GM23338 (cell line): ENCODE measurements around the gene JAG1. TPM values are rescaled to one million over a fixed set of nuclear protein-coding genes. Genes with fewer than 3 reads are reported as not detected.

Experiments used
- ATAC-seq: fragments of 200-7000 bp; cut with Tn5 transposase; 3 replicates; pipeline ENCODE4 v1.9.1; 2020
- DNase-seq: peaks from one replicate; pipeline ENCODE4 v3.0.0-alpha.2; 2015; ENCODE audit warnings: low spot score
- H2AFZ ChIP-seq: fragments of 200-600 bp; sonication (generic); 2 replicates; pipeline ENCODE4 v1.8.0; 2016; ENCODE audit warnings: antibody characterized with exemption, mild to moderate bottlenecking, moderate library complexity
- H3F3A ChIP-seq: fragments of 200-600 bp; sonication (generic); replicated peaks from 2 replicates; pipeline ENCODE4 v1.8.0; 2017; ENCODE audit warnings: antibody characterized with exemption, mixed run types, low read depth
- H3K27ac ChIP-seq: fragments of 200-600 bp; sonication (generic); 2 replicates; pipeline ENCODE4 v1.6.1; 2016; ENCODE audit warnings: low read depth
- H3K27me3 ChIP-seq: fragments of 200-600 bp; sonication (generic); 2 replicates; pipeline ENCODE4 v1.8.0; 2016; ENCODE audit warnings: mild to moderate bottlenecking, mixed run types, moderate library complexity; ENCODE audit not compliant: insufficient read depth
- H3K36me3 ChIP-seq: fragments of 200-600 bp; sonication (generic); 2 replicates; pipeline ENCODE4 v1.8.0; 2016; ENCODE audit warnings: mild to moderate bottlenecking; ENCODE audit not compliant: insufficient read depth
- H3K4me1 ChIP-seq: fragments of 200-600 bp; sonication (generic); 2 replicates; pipeline ENCODE4 v1.8.0; 2016; ENCODE audit warnings: mild to moderate bottlenecking, moderate library complexity; ENCODE audit not compliant: insufficient read depth
- H3K4me2 ChIP-seq: fragments of 200-600 bp; sonication (generic); 2 replicates; pipeline ENCODE4 v1.7.1; 2017; ENCODE audit warnings: mixed run types
- H3K4me3 ChIP-seq: fragments of 200-600 bp; sonication (generic); 2 replicates; pipeline ENCODE4 v1.6.1; 2016; ENCODE audit warnings: mixed run types
- H3K79me2 ChIP-seq: fragments of 200-600 bp; sonication (generic); replicated peaks from 2 replicates; pipeline ENCODE4 v1.8.0; 2017; ENCODE audit warnings: mild to moderate bottlenecking; ENCODE audit not compliant: insufficient read depth
- H3K9me2 ChIP-seq: fragments of 200-600 bp; sonication (generic); 2 replicates; pipeline ENCODE4 v1.8.0; 2017; ENCODE audit not compliant: insufficient read depth
- H4K20me1 ChIP-seq: fragments of 200-600 bp; sonication (generic); replicated peaks from 2 replicates; pipeline ENCODE4 v1.8.0; 2017; ENCODE audit warnings: mild to moderate bottlenecking; ENCODE audit not compliant: insufficient read depth
- H3K27ac Mint-ChIP-seq: 2 replicates; pipeline ENCODE4 v1.8.0; 2020; ENCODE audit warnings: inconsistent platforms, mild to moderate bottlenecking, moderate library complexity, mixed read lengths
- H3K27me3 Mint-ChIP-seq: 3 replicates; pipeline ENCODE4 v1.8.0; 2022; ENCODE audit warnings: low read depth, mild to moderate bottlenecking, moderate library complexity, mixed read lengths, inconsistent platforms; ENCODE audit not compliant: insufficient read depth, poor library complexity
- H3K36me3 Mint-ChIP-seq: 3 replicates; pipeline ENCODE4 v1.8.0; 2021; ENCODE audit warnings: low read depth, mild to moderate bottlenecking, inconsistent platforms, moderate library complexity, mixed read lengths
- H3K4me1 Mint-ChIP-seq: 3 replicates; pipeline ENCODE4 v1.8.0; 2020; ENCODE audit warnings: mild to moderate bottlenecking, inconsistent platforms, mixed read lengths
- H3K4me3 Mint-ChIP-seq: 3 replicates; pipeline ENCODE4 v1.8.0; 2021; ENCODE audit warnings: moderate library complexity, mild to moderate bottlenecking, inconsistent platforms, mixed read lengths
- H3K9me3 Mint-ChIP-seq: 3 replicates; pipeline ENCODE4 v1.8.0; 2020; ENCODE audit warnings: moderate library complexity, mild to moderate bottlenecking, inconsistent platforms, mixed read lengths
- CREB1 ChIP-seq: fragments of 250-450 bp; sonication (Bioruptor Pico); IDR thresholded peaks from 2 replicates; pipeline ENCODE4 v1.5.0; 2020; ENCODE audit warnings: low read depth, mild to moderate bottlenecking, moderate library complexity
- CTCF ChIP-seq, 2 experiments: fragments of 200-600 bp in 1 of 2; sonication (generic) in 1 of 2; conservative IDR thresholded peaks; 2 replicates each; pipeline versions ENCODE4 v1.5.1 to v1.6.1; 2016 to 2017; ENCODE audit warnings: antibody characterized with exemption in 2 of 2, low read depth in 2 of 2, mild to moderate bottlenecking in 2 of 2, moderate library complexity in 1 of 2
- EZH2phosphoT487 ChIP-seq: fragments of 200-600 bp; sonication (generic); IDR thresholded peaks from one replicate; pipeline ENCODE4 v1.8.1; 2018; ENCODE audit warnings: antibody characterized with exemption; ENCODE audit not compliant: unreplicated experiment
- JUNB ChIP-seq: IDR thresholded peaks from one replicate; pipeline ENCODE4 v1.6.1; 2016; ENCODE audit warnings: antibody characterized with exemption; ENCODE audit not compliant: unreplicated experiment
- POLR2AphosphoS5 ChIP-seq: IDR thresholded peaks from 2 replicates; pipeline ENCODE4 v1.6.1; 2016; ENCODE audit warnings: antibody characterized with exemption, low read depth
- STAT1 ChIP-seq: IDR thresholded peaks from one replicate; pipeline ENCODE4 v1.6.1; 2016; ENCODE audit warnings: antibody characterized with exemption; ENCODE audit not compliant: unreplicated experiment
- ZNF331 ChIP-seq: fragments of 250-450 bp; sonication (Bioruptor Pico); IDR thresholded peaks from 2 replicates; pipeline ENCODE4 v1.5.0; 2020; ENCODE audit warnings: low read depth, mild to moderate bottlenecking, moderate library complexity
- ZNF462 ChIP-seq: fragments of 250-450 bp; sonication (Bioruptor Pico); IDR thresholded peaks from 2 replicates; pipeline ENCODE4 v1.5.0; 2020; ENCODE audit warnings: mild to moderate bottlenecking, moderate library complexity
- polyA plus RNA-seq: library from polyadenylated mRNA; unstranded; fragments of >200 nt; fragmentation: Nextera tagmentation; extraction: Ambion mirVana; gene quantifications from 2 replicates; pipeline ENCODE4 v1.2.1, GENCODE V29; 2016
- total RNA-seq: library from RNA; depleted of rRNA; stranded (reverse); fragments of >200 nt; shearing (Covaris generic); gene quantifications from 2 replicates; pipeline ENCODE4 v1.2.3, GENCODE V29; 2014
- TF ChIP-seq, protein P1 (sequence below): IDR thresholded peaks from 2 replicates; pipeline ENCODE4 v1.6.1; 2016; ENCODE audit warnings: antibody characterized with exemption

The JAG1 gene
- total and polyA plus RNA-seq, 2 experiments from 2014 or later, result 9.7 to 46.5 TPM

DNA sequence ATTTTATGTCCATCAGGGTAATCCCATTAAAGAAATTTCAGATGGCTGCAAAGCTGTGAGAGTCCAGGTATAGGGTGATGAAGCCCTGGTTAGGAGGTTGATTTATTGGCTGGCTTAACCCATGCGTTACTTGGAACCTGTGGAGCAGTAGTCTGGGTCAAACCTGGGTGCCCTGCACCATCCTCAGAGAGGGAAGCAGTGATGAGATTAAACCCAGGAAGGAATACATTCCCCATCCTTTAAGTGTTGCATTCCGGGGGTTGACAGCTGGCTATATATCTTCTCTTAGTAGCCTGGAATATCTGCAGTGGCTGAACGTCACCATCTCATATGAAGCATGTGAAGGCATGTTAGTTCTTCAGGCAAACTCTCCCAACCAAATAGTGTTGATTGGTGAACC is 44.9 kb upstream of the JAG1 start:
- DNase-seq (peak; percentile 14), ATAC-seq (no peak)
- Histone ChIP-seq H3K4me3 (no peak overlapping the region), H3K36me3 (no peaks in the 10 kb centered on the region), H3K79me2 (no peaks in the 10 kb centered on the region), H3F3A (no peaks in the 10 kb centered on the region), H3K27ac (no peak overlapping the region), H3K27me3 (no peaks in the 10 kb centered on the region), H3K4me2 (peak overlapping the region; percentile 12), H4K20me1 (no peaks in the 10 kb centered on the region), H3K9me2 (no peaks in the 10 kb centered on the region), H2AFZ (0 out of 2 replicates have a peak overlapping the region, but pooled peaks have one; percentile 14), H3K4me1 (peaks cover 46% of the 10 kb centered on the region)
- Mint-ChIP-seq H3K27ac (no peak overlapping the region), H3K36me3 (no peaks in the 10 kb centered on the region), H3K4me1 (peaks cover 43% of the 10 kb centered on the region), H3K4me3 (no peak overlapping the region), H3K27me3 (peaks cover 2% of the 10 kb centered on the region), H3K9me3 (no peaks in the 10 kb centered on the region)
- TF ChIP-seq EZH2phosphoT487, result no peak
- TF ChIP-seq STAT1, result no peak
- no peak for TF ChIP-seq POLR2AphosphoS5
- no peak for TF ChIP-seq CTCF (conservative IDR thresholded peaks at IDR 0.05; ENCODE audit: low read depth in 2 of 2)
- TF ChIP-seq JUNB, result no peak
- TF ChIP-seq CREB1, result no peak
- no peak for TF ChIP-seq ZNF331 (CRISPR knock-in tag)
- TF ChIP-seq, protein P1, sequence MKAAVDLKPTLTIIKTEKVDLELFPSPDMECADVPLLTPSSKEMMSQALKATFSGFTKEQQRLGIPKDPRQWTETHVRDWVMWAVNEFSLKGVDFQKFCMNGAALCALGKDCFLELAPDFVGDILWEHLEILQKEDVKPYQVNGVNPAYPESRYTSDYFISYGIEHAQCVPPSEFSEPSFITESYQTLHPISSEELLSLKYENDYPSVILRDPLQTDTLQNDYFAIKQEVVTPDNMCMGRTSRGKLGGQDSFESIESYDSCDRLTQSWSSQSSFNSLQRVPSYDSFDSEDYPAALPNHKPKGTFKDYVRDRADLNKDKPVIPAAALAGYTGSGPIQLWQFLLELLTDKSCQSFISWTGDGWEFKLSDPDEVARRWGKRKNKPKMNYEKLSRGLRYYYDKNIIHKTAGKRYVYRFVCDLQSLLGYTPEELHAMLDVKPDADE, result no peak
- TF ChIP-seq ZNF462, result no peak
